GM12878 (cell line): Measurements from ENCODE around the gene KLF6. TPM values are rescaled to one million over a fixed set of nuclear protein-coding genes. Genes with fewer than 3 reads are reported as not detected.

Source experiments
- ATAC-seq: fragments of 200-7000 bp; cut with Tn5 transposase; 3 replicates; pipeline ENCODE4 v1.9.1; 2020; ENCODE audit warnings: mild to moderate bottlenecking, moderate library complexity
- BruUV-seq: library from RNA; stranded (reverse); fragments of 400-500 nt; replicated peaks from 2 replicates; lab custom pipeline; 2021; lab: Mats Ljungman, UMichigan
- CTCF ChIA-PET: fragments of 300-600 bp; sonication (Branson Sonifier 250); formaldehyde crosslinking; extraction: SDS; loops from one replicate; lab custom pipeline; 2021; ENCODE audit warnings: inconsistent platforms; lab: Yijun Ruan, JAX
- POLR2A ChIA-PET: fragments of 350-600 bp; formaldehyde crosslinking; extraction: SDS; loops from one replicate; lab custom pipeline; 2021; ENCODE audit warnings: inconsistent platforms; lab: Charles Lee
- RAD21 ChIA-PET: fragments of 300-600 bp; sonication (Branson Sonifier 250); formaldehyde crosslinking; loops from one replicate; lab custom pipeline; 2023; ENCODE audit warnings: antibody characterized with exemption; ENCODE audit not compliant: unreplicated experiment; lab: Charles Lee
- SMC1A ChIA-PET: fragments of 300-600 bp; sonication (Branson Sonifier 250); formaldehyde crosslinking; loops from one replicate; lab custom pipeline; 2023; ENCODE audit not compliant: unreplicated experiment, uncharacterized antibody; lab: Charles Lee
- DNase-seq: peaks from one replicate; pipeline ENCODE4 v3.0.0-alpha.2; 2011; ENCODE audit warnings: low read depth, low spot score
- FAIRE-seq: peaks from 3 replicates; lab custom pipeline; 2011; peaks lifted over from hg19 to GRCh38; lab: Jason Lieb, UNC
- H2AFZ ChIP-seq: 2 replicates; pipeline ENCODE4 v1.6.0; 2011; ENCODE audit warnings: low read depth, low read length, control low read depth; ENCODE audit not compliant: control insufficient read depth
- H3K27ac ChIP-seq: 2 replicates; pipeline ENCODE4 v1.5.1; 2011; ENCODE audit warnings: control low read depth; ENCODE audit not compliant: control insufficient read depth, insufficient read depth
- H3K27me3 ChIP-seq, 2 experiments: replicated peaks in 1 of 2; 2 replicates each; pipeline versions ENCODE4 v1.6.0 to v1.6.1; 2011; ENCODE audit warnings: low read length in 1 of 2; ENCODE audit not compliant: control insufficient read depth in 2 of 2, insufficient read depth in 2 of 2
- H3K36me3 ChIP-seq, 2 experiments: 2 replicates each; pipeline ENCODE4 v1.5.1; 2011; ENCODE audit warnings: low read length in 1 of 2; ENCODE audit not compliant: control insufficient read depth in 2 of 2, insufficient read depth in 2 of 2
- H3K4me1 ChIP-seq: 2 replicates; pipeline ENCODE4 v1.6.1; 2011; ENCODE audit warnings: mild to moderate bottlenecking, low read length, moderate library complexity, mixed read lengths; ENCODE audit not compliant: control insufficient read depth, insufficient read depth
- H3K4me2 ChIP-seq: 2 replicates; pipeline ENCODE4 v1.6.0; 2011; ENCODE audit warnings: control low read depth; ENCODE audit not compliant: control insufficient read depth, insufficient read depth
- H3K4me3 ChIP-seq: fragments of 200-600 bp; sonication (generic); 2 replicates; pipeline ENCODE4 v1.5.1; 2016
- H3K79me2 ChIP-seq: 2 replicates; pipeline ENCODE4 v1.6.0; 2011; ENCODE audit warnings: low read length; ENCODE audit not compliant: control insufficient read depth, insufficient read depth
- H3K9ac ChIP-seq: 2 replicates; pipeline ENCODE4 v1.8.0; 2011; ENCODE audit warnings: low read length, control low read depth, mixed read lengths; ENCODE audit not compliant: control insufficient read depth, insufficient read depth
- H3K9me3 ChIP-seq: replicated peaks from 3 replicates; pipeline ENCODE4 v1.5.1; 2011; ENCODE audit warnings: mild to moderate bottlenecking, low read length; ENCODE audit not compliant: control insufficient read depth, insufficient read depth
- H4K20me1 ChIP-seq: 2 replicates; pipeline ENCODE4 v1.6.0; 2011; ENCODE audit not compliant: control insufficient read depth, insufficient read depth
- ASH2L ChIP-seq: fragments of 300-600, 200-600 bp; sonication (generic); IDR thresholded peaks from 2 replicates; pipeline ENCODE4 v1.6.1; 2017; ENCODE audit warnings: low read depth, mild to moderate bottlenecking, borderline replicate concordance
- CBX5 ChIP-seq: sonication (generic); IDR thresholded peaks from 2 replicates; pipeline ENCODE4 v1.6.1; 2016; ENCODE audit warnings: low read depth, moderate library complexity, mild to moderate bottlenecking, inconsistent platforms
- EED ChIP-seq: sonication (generic); IDR thresholded peaks from 2 replicates; pipeline ENCODE4 v1.6.1; 2016; ENCODE audit warnings: antibody characterized with exemption, low read depth
- GABPA ChIP-seq: IDR thresholded peaks from 2 replicates; pipeline ENCODE4 v1.6.1; 2014; ENCODE audit warnings: antibody characterized with exemption, low read depth, mild to moderate bottlenecking, inconsistent platforms
- HDGF ChIP-seq: fragments of 450-650 bp; IDR thresholded peaks from 2 replicates; pipeline ENCODE4 v1.6.1; 2016; ENCODE audit warnings: antibody characterized with exemption
- MEF2A ChIP-seq: IDR thresholded peaks from 2 replicates; pipeline ENCODE4 v1.6.1; 2011; ENCODE audit warnings: low read depth, mild to moderate bottlenecking, low read length, moderate library complexity; ENCODE audit not compliant: insufficient read depth
- NFYA ChIP-seq: IDR thresholded peaks from 2 replicates; pipeline ENCODE4 v1.6.1; 2011; ENCODE audit warnings: low read depth, mild to moderate bottlenecking, low read length, improper control_type of control experiment, borderline replicate concordance
- NR2F1 ChIP-seq: fragments of 450-650 bp; conservative IDR thresholded peaks from 2 replicates; pipeline ENCODE4 v1.6.1; 2017; ENCODE audit warnings: mild to moderate bottlenecking
- NRF1 ChIP-seq: conservative IDR thresholded peaks from 2 replicates; pipeline ENCODE4 v1.6.1; 2011; ENCODE audit warnings: mild to moderate bottlenecking, low read depth, low read length, improper control_type of control experiment
- RBBP5 ChIP-seq: fragments of 200-600 bp; sonication (generic); conservative IDR thresholded peaks from 2 replicates; pipeline ENCODE4 v1.6.1; 2016
- TARDBP ChIP-seq: IDR thresholded peaks from 2 replicates; pipeline ENCODE4 v1.6.1; 2016; ENCODE audit warnings: borderline replicate concordance
- TCF7 ChIP-seq: IDR thresholded peaks from 2 replicates; pipeline ENCODE4 v1.6.1; 2014; ENCODE audit warnings: antibody characterized with exemption, borderline replicate concordance
- YBX1 ChIP-seq: fragments of 450-650 bp; IDR thresholded peaks from 2 replicates; pipeline ENCODE4 v1.6.1; 2016; ENCODE audit warnings: antibody characterized with exemption
- ZBED1 ChIP-seq: IDR thresholded peaks from 2 replicates; pipeline ENCODE4 v1.6.1; 2016; ENCODE audit warnings: borderline replicate concordance
- WGBS: methylation state at CpG from one replicate; pipeline ENCODE4 v1.1.6; 2016; ENCODE audit warnings: low lambda C conversion rate; ENCODE audit not compliant: insufficient replicate concordance, insufficient coverage; ENCODE audit errors: missing lambda C conversion rate; 5-methylcytosine and 5-hydroxymethylcytosine counted together
- in situ Hi-C: fragments of 300-500 bp; cut with MboI; formaldehyde crosslinking; loops from 9 replicates; pipeline ENCODE4 v1.14.3; 2018; ENCODE audit warnings: mixed read lengths
- intact Hi-C: fragments of 100-400 bp; cut with micrococcal nuclease; formaldehyde crosslinking; loops from one replicate; pipeline ENCODE4 v1.14.2; 2022; ENCODE audit not compliant: unreplicated experiment
- polyA plus RNA-seq, 11 experiments: library from polyadenylated mRNA; depleted of rRNA in 4 of 11; unstranded in 6 of 11; stranded (reverse) in 5 of 11; fragments of >200 nt; fragmentation: Nextera tagmentation in 4 of 11; fragmentation: Illumina TruSeq in 1 of 11; extraction: Ambion mirVana in 4 of 11; extraction: Trizol in 1 of 11; gene quantifications; 1 replicate in 1 of 11; 2 replicates in 10 of 11; pipeline versions ENCODE4 v1.2.1 to v1.2.3, GENCODE V29; 2011 to 2016; ENCODE audit warnings: inconsistent platforms in 2 of 11, missing spikeins in 2 of 11, low read depth in 1 of 11
- total RNA-seq, 4 experiments: library from RNA; depleted of rRNA in 3 of 4; stranded (reverse); fragments of >200 nt in 3 of 4; fragmentation: Illumina TruSeq in 1 of 4; extraction: Trizol in 1 of 4; gene quantifications; 2 replicates each; pipeline versions ENCODE4 v1.2.1 to v1.2.3, GENCODE V29; 2013 to 2021
- TF ChIP-seq, protein P1 (sequence below): fragments of 450-650 bp; IDR thresholded peaks from 2 replicates; pipeline ENCODE4 v1.6.1; 2017; ENCODE audit warnings: mild to moderate bottlenecking, moderate library complexity
- TF ChIP-seq, protein P2 (sequence below): fragments of 450-650 bp; IDR thresholded peaks from 2 replicates; pipeline ENCODE4 v1.6.1; 2018; ENCODE audit warnings: mild to moderate bottlenecking, low read depth, moderate library complexity; ENCODE audit not compliant: partially characterized antibody

The KLF6 gene
- total and polyA plus RNA-seq, 10 of the 15 experiments (the other 5 are each of a cell fraction or from before 2014, with no cell fraction given): 7.4 to 54.1 (median 23.5) TPM

DNA sequence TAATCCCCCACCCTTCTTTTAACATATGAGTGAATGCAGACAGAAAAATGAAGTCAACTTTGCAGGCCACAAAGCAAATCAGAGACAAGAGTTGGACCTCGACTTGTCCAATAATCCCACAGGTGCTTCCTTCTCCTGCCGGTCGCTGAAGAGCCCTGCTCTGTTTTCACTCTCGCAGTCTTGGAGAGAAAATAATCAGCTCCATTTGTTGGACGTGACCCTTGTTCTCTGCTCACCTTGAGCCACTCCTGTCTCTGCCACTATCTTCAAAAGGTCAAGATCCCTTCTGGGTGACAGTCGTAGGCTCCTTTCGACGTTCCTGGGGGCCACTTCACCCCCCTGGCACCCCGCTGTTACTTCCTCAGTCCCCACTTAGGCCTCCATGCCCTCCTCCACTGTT is 2.8 kb upstream of the KLF6 start:
- H3K79me2 ChIP-seq: peaks cover 26% of the 10 kb centered on the region
- H3K4me1 ChIP-seq: peaks cover 7% of the 10 kb centered on the region; the same call in 1 of the 2 replicates
- SMC1A ChIA-PET: interaction anchor here (1.4 to 2.2 kb wide), 2 partner anchors 10 to 13 kb away, joined by 4 to 6 read pairs; no protein-coding TSS in a partner anchor
- CTCF ChIA-PET: interaction anchor here (0.5 kb wide), 1 partner anchor 29 kb away, joined by 3 read pairs; no protein-coding TSS in a partner anchor
- H3K4me2 ChIP-seq: no peak overlapping the region
- H3K9me3 ChIP-seq: no peaks in the 10 kb centered on the region; the same call in 2 of the 3 replicates
- no peak overlapping the region for H2AFZ ChIP-seq
- no peaks in the 10 kb centered on the region for H3K27me3 ChIP-seq
- no peak for FAIRE-seq
- intact Hi-C loops: loop anchor here (10.0 kb wide), 4 partner anchors 247 to 867 kb away; no protein-coding TSS in a partner anchor
- RAD21 ChIA-PET: no interaction called here
- no peak for DNase-seq
- no TSS peak for BruUV-seq
- ATAC-seq: no peak
- no peaks in the 10 kb centered on the region for H3K36me3 ChIP-seq
- POLR2A ChIA-PET: no interaction called here
- WGBS: 93% methylated on average over 9 of the region's 9 CpGs
- in situ Hi-C loops: no loop called here
- H3K9ac ChIP-seq: no peak overlapping the region
- no peak overlapping the region for H3K27ac ChIP-seq
- H3K4me3 ChIP-seq: no peak overlapping the region
- no peaks in the 10 kb centered on the region for H4K20me1 ChIP-seq
- TF ChIP-seq ASH2L: no peak
- no peak for TF ChIP-seq NRF1
- no peak for TF ChIP-seq NR2F1
- TF ChIP-seq, protein P1, sequence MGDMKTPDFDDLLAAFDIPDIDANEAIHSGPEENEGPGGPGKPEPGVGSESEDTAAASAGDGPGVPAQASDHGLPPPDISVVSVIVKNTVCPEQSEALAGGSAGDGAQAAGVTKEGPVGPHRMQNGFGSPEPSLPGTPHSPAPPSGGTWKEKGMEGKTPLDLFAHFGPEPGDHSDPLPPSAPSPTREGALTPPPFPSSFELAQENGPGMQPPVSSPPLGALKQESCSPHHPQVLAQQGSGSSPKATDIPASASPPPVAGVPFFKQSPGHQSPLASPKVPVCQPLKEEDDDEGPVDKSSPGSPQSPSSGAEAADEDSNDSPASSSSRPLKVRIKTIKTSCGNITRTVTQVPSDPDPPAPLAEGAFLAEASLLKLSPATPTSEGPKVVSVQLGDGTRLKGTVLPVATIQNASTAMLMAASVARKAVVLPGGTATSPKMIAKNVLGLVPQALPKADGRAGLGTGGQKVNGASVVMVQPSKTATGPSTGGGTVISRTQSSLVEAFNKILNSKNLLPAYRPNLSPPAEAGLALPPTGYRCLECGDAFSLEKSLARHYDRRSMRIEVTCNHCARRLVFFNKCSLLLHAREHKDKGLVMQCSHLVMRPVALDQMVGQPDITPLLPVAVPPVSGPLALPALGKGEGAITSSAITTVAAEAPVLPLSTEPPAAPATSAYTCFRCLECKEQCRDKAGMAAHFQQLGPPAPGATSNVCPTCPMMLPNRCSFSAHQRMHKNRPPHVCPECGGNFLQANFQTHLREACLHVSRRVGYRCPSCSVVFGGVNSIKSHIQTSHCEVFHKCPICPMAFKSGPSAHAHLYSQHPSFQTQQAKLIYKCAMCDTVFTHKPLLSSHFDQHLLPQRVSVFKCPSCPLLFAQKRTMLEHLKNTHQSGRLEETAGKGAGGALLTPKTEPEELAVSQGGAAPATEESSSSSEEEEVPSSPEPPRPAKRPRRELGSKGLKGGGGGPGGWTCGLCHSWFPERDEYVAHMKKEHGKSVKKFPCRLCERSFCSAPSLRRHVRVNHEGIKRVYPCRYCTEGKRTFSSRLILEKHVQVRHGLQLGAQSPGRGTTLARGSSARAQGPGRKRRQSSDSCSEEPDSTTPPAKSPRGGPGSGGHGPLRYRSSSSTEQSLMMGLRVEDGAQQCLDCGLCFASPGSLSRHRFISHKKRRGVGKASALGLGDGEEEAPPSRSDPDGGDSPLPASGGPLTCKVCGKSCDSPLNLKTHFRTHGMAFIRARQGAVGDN: no peak
- TF ChIP-seq HDGF: no peak
- no peak for TF ChIP-seq NFYA
- no peak for TF ChIP-seq TARDBP
- no peak for TF ChIP-seq YBX1
- no peak for TF ChIP-seq ZBED1
- TF ChIP-seq TCF7: no peak
- no peak for TF ChIP-seq RBBP5
- TF ChIP-seq, protein P2, sequence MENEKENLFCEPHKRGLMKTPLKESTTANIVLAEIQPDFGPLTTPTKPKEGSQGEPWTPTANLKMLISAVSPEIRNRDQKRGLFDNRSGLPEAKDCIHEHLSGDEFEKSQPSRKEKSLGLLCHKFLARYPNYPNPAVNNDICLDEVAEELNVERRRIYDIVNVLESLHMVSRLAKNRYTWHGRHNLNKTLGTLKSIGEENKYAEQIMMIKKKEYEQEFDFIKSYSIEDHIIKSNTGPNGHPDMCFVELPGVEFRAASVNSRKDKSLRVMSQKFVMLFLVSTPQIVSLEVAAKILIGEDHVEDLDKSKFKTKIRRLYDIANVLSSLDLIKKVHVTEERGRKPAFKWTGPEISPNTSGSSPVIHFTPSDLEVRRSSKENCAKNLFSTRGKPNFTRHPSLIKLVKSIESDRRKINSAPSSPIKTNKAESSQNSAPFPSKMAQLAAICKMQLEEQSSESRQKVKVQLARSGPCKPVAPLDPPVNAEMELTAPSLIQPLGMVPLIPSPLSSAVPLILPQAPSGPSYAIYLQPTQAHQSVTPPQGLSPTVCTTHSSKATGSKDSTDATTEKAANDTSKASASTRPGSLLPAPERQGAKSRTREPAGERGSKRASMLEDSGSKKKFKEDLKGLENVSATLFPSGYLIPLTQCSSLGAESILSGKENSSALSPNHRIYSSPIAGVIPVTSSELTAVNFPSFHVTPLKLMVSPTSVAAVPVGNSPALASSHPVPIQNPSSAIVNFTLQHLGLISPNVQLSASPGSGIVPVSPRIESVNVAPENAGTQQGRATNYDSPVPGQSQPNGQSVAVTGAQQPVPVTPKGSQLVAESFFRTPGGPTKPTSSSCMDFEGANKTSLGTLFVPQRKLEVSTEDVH: no peak
- no peak for TF ChIP-seq EED
- TF ChIP-seq MEF2A: no peak
- no peak for TF ChIP-seq CBX5
- no peak for TF ChIP-seq GABPA
